PC-9 (cell line): ENCODE data around the gene MYPN.

Experiments used
- CTCF ChIP-seq: fragments of 200-600 bp; sonication (generic); conservative IDR thresholded peaks from 2 replicates; pipeline ENCODE4 v1.6.1; 2017; ENCODE audit warnings: mixed run types, antibody characterized with exemption, mild to moderate bottlenecking, moderate library complexity
- EZH2 ChIP-seq: fragments of 200-600 bp; sonication (generic); IDR thresholded peaks from 2 replicates; pipeline ENCODE4 v1.8.0; 2017; ENCODE audit warnings: antibody characterized with exemption, low read depth

GRCh38 chr10:68194290-68194689 lies 85.0 kb downstream of the MYPN start:
- TF ChIP-seq CTCF: no peak
- no peak for TF ChIP-seq EZH2
